Skeletal muscle satellite cell (primary cell): Measurements from ENCODE around the gene PPP6R1.

Source experiments
- H3K27me3 ChIP-seq: 2 replicates; pipeline ENCODE4 v1.7.0; 2013; ENCODE audit warnings: low read length; ENCODE audit not compliant: control insufficient read depth, insufficient read depth
- H3K36me3 ChIP-seq: 2 replicates; pipeline ENCODE4 v1.7.0; 2013; ENCODE audit warnings: mild to moderate bottlenecking, control low read depth, low read length; ENCODE audit not compliant: insufficient read depth
- H3K4me1 ChIP-seq: 2 replicates; pipeline ENCODE4 v1.7.0; 2013; ENCODE audit warnings: low read length; ENCODE audit not compliant: control insufficient read depth, insufficient read depth
- H3K4me2 ChIP-seq: 2 replicates; pipeline ENCODE4 v1.7.0; 2013; ENCODE audit warnings: mild to moderate bottlenecking, low read length
- H3K4me3 ChIP-seq: 2 replicates; pipeline ENCODE4 v1.7.0; 2013; ENCODE audit warnings: low read length
- H3K9ac ChIP-seq: 2 replicates; pipeline ENCODE4 v1.7.0; 2013; ENCODE audit warnings: mild to moderate bottlenecking, low read depth, low read length, moderate library complexity
- H3K9me3 ChIP-seq: replicated peaks from 2 replicates; pipeline ENCODE4 v1.7.0; 2013; ENCODE audit warnings: mild to moderate bottlenecking, control low read depth, low read length

The PPP6R1 gene

GRCh38 chr19:55245236-55245904 is 13.4 kb downstream of the PPP6R1 start:
- Histone ChIP-seq H3K9ac (no peak overlapping the region), H3K4me3 (no peak overlapping the region), H3K9me3 (no peaks in the 10 kb centered on the region), H3K36me3 (peaks cover 45% of the 10 kb centered on the region), H3K4me1 (no peaks in the 10 kb centered on the region), H3K4me2 (no peak overlapping the region), H3K27me3 (no peaks in the 10 kb centered on the region)

DNA sequence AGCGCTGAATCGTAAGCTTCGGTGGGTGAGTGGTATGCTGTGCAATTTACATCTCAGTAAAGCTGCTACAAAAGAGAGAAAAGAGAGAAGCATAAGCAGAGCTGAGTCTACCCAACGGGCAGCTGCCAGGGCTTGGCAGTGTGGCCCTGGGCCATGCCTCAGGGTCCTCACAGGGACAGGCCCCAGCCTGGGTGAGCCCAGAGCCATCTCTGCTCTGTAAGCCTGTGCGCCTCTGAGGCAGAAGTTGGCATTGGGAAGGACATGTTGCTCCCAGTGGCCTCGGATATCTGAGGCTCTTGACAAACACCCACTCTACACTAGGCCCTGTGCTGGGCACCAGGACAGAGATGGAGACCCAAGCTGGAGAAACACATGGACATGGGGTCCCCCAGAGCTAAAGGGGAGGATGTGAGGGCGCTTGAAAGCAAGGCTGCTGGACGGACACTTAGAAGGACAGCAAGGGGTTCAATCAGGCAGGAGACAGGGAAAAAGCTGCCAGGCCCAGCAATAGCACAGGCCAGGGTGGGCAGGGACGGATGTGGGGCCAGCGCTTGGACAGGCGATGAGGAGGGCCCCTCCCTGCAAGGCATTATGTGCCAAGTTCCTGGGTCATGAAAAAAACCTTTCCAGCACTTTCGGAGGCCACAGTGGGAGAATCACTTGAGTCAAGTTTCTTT is 14.7 kb downstream of the PPP6R1 start:
- Histone ChIP-seq H3K4me1 (no peaks in the 10 kb centered on the region), H3K36me3 (peaks cover 54% of the 10 kb centered on the region), H3K27me3 (no peaks in the 10 kb centered on the region), H3K4me3 (no peak overlapping the region), H3K4me2 (no peak overlapping the region), H3K9ac (no peak overlapping the region), H3K9me3 (no peaks in the 10 kb centered on the region)

DNA sequence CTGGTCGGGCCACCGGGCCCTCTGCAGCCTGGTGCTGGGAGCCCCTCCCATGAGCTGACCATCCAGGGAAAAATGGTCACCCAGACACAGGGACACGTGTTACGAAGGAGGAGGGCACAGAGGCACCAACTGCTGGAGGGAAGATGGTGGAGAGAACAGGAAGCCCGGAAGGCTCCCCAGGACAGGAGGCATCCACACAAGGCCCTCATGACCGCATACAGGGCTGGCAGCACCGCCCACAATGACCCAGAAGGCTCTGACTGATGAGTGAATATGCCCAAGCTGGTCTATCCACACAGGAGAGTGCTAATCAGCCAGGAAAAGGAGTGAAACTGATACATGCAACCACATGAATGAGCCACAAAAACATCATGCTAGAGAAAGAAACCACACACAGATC is 16.3 kb downstream of the PPP6R1 start:
- no peaks in the 10 kb centered on the region for H3K4me1 ChIP-seq
- H3K9ac ChIP-seq, result no peak overlapping the region
- no peak overlapping the region for H3K4me3 ChIP-seq
- H3K9me3 ChIP-seq, result no peaks in the 10 kb centered on the region
- no peaks in the 10 kb centered on the region for H3K27me3 ChIP-seq
- H3K36me3 ChIP-seq, result peaks cover 65% of the 10 kb centered on the region
- no peak overlapping the region for H3K4me2 ChIP-seq

DNA sequence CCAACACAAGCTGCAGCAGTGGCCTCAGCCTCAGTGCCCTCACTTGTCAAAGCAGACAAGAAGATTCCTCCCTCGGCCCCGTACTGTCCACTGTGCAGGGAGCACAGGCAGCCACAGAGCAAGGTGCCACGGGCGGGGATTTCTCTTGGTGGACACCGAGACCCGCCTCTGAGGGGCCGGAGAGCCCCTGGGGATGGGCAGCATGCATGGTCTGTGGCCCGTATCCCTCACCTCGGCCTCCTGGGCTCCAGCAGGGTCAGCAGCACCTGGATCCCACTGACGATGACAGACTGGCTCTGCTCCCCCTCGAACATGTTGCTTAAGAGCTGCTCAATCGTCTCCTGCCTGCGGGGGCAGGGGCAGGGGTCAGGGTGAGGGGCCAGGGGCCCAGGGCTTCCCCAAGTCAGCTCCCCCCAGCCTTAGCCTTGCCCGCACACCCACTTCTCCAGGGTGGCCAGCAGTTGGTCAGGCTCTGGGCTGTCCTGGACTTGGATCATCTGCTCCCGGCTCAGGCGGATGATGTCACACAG is 16.8 kb downstream of the PPP6R1 start:
- Histone ChIP-seq H3K27me3 (no peaks in the 10 kb centered on the region), H3K4me3 (no peak overlapping the region), H3K9me3 (no peaks in the 10 kb centered on the region), H3K4me1 (no peaks in the 10 kb centered on the region), H3K36me3 (peaks cover 71% of the 10 kb centered on the region), H3K9ac (no peak overlapping the region), H3K4me2 (no peak overlapping the region)

- Histone ChIP-seq H3K4me1 (no peaks in the 10 kb centered on the region), H3K4me2 (no peak overlapping the region), H3K27me3 (no peaks in the 10 kb centered on the region), H3K36me3 (peaks cover 73% of the 10 kb centered on the region), H3K9me3 (no peaks in the 10 kb centered on the region), H3K4me3 (no peak overlapping the region), H3K9ac (no peak overlapping the region)
These were observed 17.5 kb downstream of the PPP6R1 start for GRCh38 chr19:55241143-55241934.

DNA sequence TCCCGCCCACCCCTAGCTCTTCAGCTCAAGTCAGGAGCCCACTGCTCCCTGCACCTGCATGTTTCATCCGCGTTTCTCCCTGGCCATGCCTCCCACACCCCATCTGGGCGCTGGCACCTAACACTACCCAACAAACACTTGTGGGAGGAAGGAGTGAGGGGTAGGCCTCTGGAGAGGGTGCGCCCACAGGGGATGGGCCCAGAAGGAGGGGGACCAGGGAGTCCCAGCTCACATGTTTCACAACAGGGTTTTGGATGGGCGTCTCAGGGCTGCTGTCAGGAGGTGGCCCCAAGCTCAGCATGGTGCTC is 18.1 kb downstream of the PPP6R1 start:
- Histone ChIP-seq H3K9me3 (no peaks in the 10 kb centered on the region), H3K36me3 (peaks cover 72% of the 10 kb centered on the region), H3K4me1 (no peaks in the 10 kb centered on the region)

GRCh38 chr19:55239004-55239403 is 19.8 kb downstream of the PPP6R1 start:
- no peak overlapping the region for H3K4me3 ChIP-seq
- H3K4me1 ChIP-seq, result no peaks in the 10 kb centered on the region
- H3K9ac ChIP-seq, result no peak overlapping the region
- H3K36me3 ChIP-seq, result peaks cover 58% of the 10 kb centered on the region
- no peak overlapping the region for H3K4me2 ChIP-seq
- no peaks in the 10 kb centered on the region for H3K27me3 ChIP-seq
- H3K9me3 ChIP-seq, result no peaks in the 10 kb centered on the region

More for the DNA sequence above, 18.1 kb downstream of the PPP6R1 start:
- no peak overlapping the region for H3K4me2 ChIP-seq
- H3K9ac ChIP-seq, result no peak overlapping the region
- H3K4me3 ChIP-seq, result no peak overlapping the region
- H3K27me3 ChIP-seq, result no peaks in the 10 kb centered on the region

DNA sequence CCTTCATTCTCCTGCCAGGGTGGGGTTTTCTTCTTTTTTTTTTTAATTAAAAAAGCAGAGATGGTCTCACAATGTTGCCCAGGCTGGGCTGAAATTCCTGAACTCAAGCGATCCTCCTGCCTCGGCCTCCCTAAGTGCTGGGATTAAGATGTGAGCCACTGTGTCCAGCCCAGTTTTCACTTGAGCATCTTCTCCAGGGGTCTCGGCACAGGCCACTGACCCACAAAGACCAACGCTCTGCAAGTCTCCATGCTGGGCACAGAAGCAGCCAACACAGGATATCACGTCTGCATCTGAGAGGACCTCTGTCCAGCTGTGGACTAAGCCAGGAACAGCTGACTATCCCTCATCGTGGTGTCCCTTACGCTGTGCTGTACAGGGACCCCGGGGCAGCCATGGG is 20.8 kb downstream of the PPP6R1 start:
- H3K9ac ChIP-seq, result no peak overlapping the region
- H3K9me3 ChIP-seq, result no peaks in the 10 kb centered on the region
- H3K36me3 ChIP-seq, result peaks cover 61% of the 10 kb centered on the region
- H3K4me2 ChIP-seq, result no peak overlapping the region
- H3K27me3 ChIP-seq, result no peaks in the 10 kb centered on the region
- no peaks in the 10 kb centered on the region for H3K4me1 ChIP-seq
- no peak overlapping the region for H3K4me3 ChIP-seq

- H3K36me3 ChIP-seq, result peaks cover 60% of the 10 kb centered on the region
- no peak overlapping the region for H3K4me3 ChIP-seq
- H3K4me2 ChIP-seq, result no peak overlapping the region
- no peaks in the 10 kb centered on the region for H3K4me1 ChIP-seq
- no peaks in the 10 kb centered on the region for H3K9me3 ChIP-seq
- H3K9ac ChIP-seq, result no peak overlapping the region
- H3K27me3 ChIP-seq, result no peaks in the 10 kb centered on the region
These were observed 25.8 kb downstream of the PPP6R1 start for GRCh38 chr19:55232986-55233385.

- Histone ChIP-seq H3K36me3 (peaks cover 57% of the 10 kb centered on the region), H3K27me3 (no peaks in the 10 kb centered on the region), H3K9me3 (no peaks in the 10 kb centered on the region), H3K4me2 (no peak overlapping the region), H3K4me3 (no peak overlapping the region), H3K4me1 (no peaks in the 10 kb centered on the region), H3K9ac (no peak overlapping the region)
These were observed 26.6 kb downstream of the PPP6R1 start for GRCh38 chr19:55232286-55232602.

DNA sequence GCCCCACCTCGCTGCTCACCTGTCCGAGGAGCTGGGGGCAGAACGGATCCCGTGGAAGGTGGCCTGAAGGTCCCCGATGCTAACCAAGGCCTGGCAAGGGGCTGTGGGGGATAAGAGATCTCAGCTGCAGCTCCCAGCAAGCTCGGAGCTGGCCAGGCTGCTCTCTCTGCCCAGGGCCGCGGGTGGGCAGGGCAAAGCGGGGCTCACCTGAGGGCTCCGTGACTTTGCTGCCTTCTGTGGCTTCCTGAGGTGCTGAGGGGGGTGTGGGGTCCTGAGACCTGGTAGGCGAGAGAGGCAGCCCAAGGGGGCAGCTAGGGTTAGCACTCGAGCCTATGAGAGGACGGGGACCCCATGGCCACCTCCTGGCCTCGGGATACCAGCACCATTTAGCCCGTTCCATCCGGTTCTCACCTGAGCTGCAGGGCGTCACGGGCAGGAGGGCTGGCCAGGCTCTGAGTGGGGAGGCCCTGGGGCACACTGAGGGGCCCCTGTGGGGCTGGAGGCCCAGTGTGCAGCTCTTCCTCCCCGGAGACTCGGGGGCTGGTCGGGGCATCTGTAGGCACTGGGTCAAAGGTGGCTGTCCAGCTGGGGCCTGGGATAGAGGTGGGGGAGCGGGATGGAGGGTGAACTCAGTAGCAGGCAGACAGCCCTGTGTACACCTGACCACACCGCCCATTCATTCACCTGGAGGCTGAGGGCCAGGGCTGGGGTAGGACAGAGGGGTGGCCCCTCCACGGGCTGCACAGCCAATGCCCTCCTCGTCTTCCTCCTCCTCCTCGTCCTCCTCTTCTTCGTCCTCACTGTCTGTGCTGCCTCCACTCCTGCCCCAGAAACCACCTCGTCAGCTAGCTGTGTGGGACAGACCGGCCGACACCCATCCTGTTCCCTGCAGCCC is 27.2 kb downstream of the PPP6R1 start:
- no peaks in the 10 kb centered on the region for H3K9me3 ChIP-seq
- H3K4me2 ChIP-seq, result no peak overlapping the region

More for the DNA sequence above, 27.2 kb downstream of the PPP6R1 start:
- H3K36me3 ChIP-seq, result peaks cover 58% of the 10 kb centered on the region
- no peaks in the 10 kb centered on the region for H3K4me1 ChIP-seq
- no peak overlapping the region for H3K4me3 ChIP-seq
- H3K27me3 ChIP-seq, result no peaks in the 10 kb centered on the region
- no peak overlapping the region for H3K9ac ChIP-seq
